Measurements from ENCODE around the gene L3MBTL4.
A peak's percentile ranks its signal among the peaks of the same experiment; 100 is the strongest.
"Not testable (repeated sequence)": the region's sequence is repeated elsewhere in the genome, so short reads cannot be mapped to it uniquely, and the experiment has no call there.

Gene L3MBTL4

DNA sequence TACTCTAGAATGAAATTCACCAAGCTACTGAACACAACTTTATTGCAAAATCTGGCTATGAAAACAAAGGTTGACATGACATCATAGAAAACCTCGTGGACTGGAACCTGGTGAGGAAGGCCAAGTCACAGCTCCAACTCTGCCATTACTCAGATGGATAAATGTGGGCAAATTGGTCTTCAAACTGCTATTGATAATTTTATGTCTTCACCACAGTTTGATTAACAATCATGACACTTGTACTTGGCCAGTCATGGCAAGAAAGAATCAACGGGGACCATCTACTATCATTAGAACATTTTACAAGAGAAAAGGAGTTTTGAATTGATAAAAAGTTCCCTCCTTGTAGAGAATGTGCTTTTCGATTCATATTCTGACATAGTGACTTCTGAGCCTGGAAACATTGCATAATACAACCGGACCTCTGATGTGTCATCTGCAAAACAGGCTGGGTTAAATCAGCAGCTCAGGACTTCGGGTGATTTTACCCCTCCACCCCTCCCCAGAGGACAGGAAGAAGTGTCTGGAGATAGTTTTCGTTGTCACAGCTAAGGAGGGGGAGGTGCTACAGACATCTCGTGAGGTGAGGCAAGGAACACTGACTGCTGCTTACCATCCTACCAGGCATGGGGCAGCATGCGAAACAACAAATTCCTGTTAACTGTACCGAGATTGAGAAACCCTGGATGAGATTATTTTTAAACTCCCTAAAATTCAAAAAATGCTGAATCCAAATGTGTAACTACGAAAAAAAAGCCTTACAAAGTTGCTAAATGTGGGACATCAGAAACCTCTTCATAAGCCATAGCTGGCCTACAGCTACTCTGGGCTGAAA lies 8.4 kb downstream of the L3MBTL4 start:
- no peak for DNase-seq

DNA sequence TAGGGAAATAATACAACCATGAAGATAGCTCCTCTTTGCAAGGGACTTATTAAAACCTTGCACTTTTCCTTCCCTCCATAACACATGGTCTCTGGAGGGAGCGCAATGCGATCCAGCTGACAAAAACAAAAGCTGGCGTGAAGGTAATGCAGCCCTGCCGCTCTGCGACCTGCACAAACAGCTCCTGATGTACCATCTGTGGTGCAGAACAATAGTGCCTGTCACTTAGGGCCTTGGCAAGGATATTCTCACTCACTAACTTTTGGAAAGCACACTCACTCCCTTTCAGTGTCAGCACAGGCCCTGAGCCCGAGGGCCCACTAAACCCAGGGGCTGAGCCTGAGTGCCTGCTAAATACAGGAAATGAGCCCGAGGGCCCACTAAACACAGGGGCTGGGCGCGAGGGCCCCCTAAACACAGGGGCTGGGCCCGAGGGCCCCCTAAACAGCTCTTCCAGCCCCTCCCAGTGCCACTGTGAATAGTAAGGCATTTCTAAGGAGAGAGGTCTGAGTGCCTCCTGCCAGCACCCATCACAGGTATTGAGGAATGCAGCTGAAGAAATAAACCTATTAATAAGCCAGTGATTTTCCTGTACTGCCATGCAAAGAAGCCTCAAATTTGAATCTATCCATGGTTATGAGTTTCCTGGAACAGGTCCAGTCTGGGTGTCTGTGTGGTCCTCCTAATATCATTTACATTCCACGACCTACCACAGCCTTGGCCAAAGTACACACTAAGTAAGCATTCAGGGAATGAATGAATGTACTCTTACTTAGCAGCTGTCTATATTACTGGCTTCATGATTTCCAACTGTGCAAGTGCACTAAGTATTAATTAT lies 9.3 kb downstream of the L3MBTL4 start:
- DNase-seq = no peak

GRCh38 chr18:6404834-6405233 lies 9.9 kb downstream of the L3MBTL4 start:
- DNase-seq = no peak

GRCh38 chr18:6401687-6402086 lies 13.0 kb downstream of the L3MBTL4 start:
- no peak for DNase-seq

- no peak for DNase-seq
These were observed 14.9 kb downstream of the L3MBTL4 start for GRCh38 chr18:6399776-6400175.

DNA sequence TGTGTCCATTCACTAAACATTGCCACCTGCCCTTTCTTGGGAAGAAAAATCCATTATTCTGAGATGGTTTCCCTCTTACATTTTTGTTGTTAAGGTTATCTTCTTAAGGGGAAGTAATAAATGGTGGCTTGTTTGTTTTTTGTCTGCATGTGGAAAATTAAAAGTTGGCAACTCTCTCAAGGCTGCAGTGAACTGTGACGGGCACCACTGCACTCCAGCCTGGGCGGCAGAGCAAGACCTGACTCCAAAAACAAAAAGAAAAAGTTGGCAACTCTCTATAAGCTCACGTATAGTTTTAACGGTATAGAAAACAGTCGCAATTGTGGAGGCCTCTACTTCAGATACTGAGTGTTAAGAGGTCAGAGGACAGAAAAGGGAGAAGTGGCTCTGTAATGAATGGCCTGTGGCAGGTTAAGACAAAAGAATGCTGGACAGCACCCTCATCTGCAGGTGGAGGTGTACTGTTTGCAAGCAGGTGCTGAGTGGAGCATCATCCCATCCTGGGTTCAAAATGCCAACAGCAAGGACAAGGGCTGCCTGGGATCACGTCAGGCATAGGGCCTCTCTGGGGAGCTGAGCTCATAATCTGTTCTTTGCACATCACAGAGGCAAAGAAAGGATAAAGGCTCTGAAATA lies 16.7 kb downstream of the L3MBTL4 start:
- DNase-seq = no peak

- DNase-seq = no peak
These were observed 17.9 kb downstream of the L3MBTL4 start for GRCh38 chr18:6396847-6397246.

DNA sequence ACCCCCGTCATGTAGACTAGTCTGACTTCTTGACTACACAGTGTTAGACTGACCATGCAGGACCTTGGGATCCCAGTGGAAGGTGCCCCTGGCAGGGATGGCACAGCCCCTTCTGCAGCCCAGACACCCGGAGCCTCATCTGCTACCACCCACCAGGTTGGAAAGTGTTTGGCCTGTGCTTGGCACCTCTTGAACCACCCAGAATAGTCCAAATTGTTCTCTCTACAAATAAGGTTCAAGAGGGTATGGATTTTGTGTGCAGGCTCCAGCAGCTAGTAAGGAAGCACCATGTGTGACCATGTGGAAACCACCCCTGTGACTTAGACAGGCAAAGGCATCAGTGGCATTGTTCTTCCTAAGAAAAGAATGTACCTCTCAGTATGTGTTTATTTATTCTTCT lies 18.4 kb downstream of the L3MBTL4 start:
- DNase-seq = no peak

GRCh38 chr18:6389005-6389404 lies 25.7 kb downstream of the L3MBTL4 start:
- no peak for DNase-seq

DNA sequence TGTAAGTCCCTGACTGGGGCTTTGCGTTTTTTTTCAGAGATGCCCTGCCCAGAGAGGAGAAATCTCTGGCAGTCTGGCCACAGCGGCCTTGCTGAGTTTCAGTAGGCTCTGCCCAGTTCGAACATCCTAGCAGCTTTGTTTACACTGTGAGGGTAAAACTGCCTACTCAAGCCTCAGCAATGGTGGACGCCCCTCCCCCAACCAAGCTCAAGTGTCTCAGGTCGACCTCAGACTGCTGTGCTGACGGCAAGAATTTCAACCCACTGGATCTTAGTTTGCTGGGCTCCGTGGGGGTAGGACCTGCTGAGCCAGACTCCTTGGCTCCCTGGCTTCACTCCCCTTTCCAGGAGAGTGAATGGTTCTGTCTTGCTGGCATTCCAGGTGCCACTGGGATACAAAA lies 31.7 kb downstream of the L3MBTL4 start:
- DNase-seq = no peak

GRCh38 chr18:6377473-6377872 lies 37.2 kb downstream of the L3MBTL4 start:
- DNase-seq = not testable (repeated sequence)

GRCh38 chr18:6376433-6377229 lies 38.1 kb downstream of the L3MBTL4 start:
- DNase-seq = no peak

DNA sequence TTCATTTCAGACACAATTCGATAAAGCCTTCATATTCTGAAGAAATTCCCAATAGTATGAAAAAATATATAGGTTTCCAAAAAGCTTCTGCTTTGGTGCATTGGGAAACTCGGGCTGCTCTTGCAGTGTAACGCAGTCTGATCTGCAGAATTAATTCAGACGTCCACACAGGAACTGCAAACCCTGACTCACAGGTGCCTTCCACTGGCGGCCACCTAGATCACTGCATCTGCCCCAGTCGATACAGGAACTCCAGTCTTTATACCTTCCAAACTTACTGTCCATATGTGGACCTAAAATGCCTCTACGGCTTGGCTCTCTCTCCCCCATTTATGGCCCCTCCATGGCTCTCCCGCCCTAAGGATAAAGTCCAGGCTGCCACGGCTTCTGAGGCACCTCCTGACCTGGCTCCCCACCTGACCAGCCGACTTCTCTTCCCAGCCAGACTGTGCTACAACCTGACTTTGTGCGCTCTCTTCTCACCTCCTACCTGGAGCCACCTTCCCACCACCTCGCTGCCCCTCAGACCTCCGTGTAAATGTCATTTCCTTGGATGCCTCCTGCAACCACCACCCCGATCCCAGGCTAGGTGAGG lies 39.7 kb downstream of the L3MBTL4 start:
- no peak for DNase-seq

- DNase-seq = no peak
These were observed 40.4 kb downstream of the L3MBTL4 start for GRCh38 chr18:6374340-6374739.

- DNase-seq = no peak
These were observed 41.5 kb downstream of the L3MBTL4 start for GRCh38 chr18:6373187-6373586.

GRCh38 chr18:6370886-6371635 lies 43.6 kb downstream of the L3MBTL4 start:
- peak in 1 of 2 experiments; percentile 35 for DNase-seq

- peak; percentile 17 to 81 for DNase-seq
These were observed 44.3 kb downstream of the L3MBTL4 start for GRCh38 chr18:6370410-6370809.

GRCh38 chr18:6368017-6368416 lies 46.7 kb downstream of the L3MBTL4 start:
- DNase-seq = no peak

DNA sequence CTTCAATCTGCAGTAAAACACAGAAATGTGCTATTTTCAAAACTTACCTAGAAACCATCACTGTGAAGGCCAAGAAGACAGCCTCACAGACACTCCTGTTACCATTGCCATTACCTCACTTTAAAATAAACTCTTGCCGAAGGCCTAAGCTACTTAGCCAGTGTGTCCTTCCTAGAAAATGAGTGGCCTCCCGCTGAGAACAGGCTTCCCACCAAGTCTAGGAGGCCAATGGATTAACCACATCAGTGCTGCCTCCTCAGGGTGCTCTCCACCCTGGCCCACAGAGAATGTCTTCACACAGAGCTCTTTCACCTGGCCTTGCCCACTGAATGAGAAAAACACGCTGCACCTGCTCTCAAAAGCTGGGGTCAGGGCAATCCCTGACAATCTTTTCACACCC lies 47.5 kb downstream of the L3MBTL4 start:
- peak in 1 of 2 experiments; percentile 11 for DNase-seq

DNA sequence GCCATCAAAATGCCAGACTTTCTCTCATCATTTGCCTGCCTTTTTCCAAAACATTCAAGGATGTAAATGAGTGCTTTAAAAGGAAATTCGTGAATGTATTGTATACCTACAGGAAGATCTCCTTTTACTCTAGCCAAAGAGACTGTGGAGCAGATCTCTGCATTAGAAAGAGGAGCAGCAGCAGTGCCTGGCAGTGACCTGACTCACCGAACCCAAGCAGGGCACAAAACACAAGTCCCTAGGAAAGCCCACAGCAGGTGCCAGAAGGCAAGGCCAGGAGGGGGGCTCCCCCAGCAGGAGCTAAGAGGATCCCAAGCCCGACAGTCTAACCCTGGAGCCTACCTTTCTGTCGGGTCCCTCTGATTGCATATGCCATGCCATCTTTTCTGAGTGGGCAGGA lies 47.9 kb downstream of the L3MBTL4 start:
- DNase-seq = peak in 1 of 2 experiments; percentile 50

- DNase-seq = no peak
These were observed 49.3 kb downstream of the L3MBTL4 start for GRCh38 chr18:6365385-6365784.

GRCh38 chr18:6363216-6363615 lies 51.5 kb downstream of the L3MBTL4 start:
- no peak for DNase-seq

Measured in NCI-H524 (cell line).